ENCODE data around the gene TWIST1.

GRCh38 chr7:19079066-19079465 lies 38.4 kb downstream of the TWIST1 start:
- no peak for TF ChIP-seq CTCF (conservative IDR thresholded peaks at IDR 0.05; ENCODE audit: low read length)
- no peak for TF ChIP-seq EZH2phosphoT487 (IDR thresholded peaks at IDR 0.05; ENCODE audit: borderline replicate concordance, low read depth, low read length)

Measured in OCI-LY7 (cell line).